ENCODE measurements around the gene RCVRN.

- no peak for TF ChIP-seq BHLHE40 (IDR thresholded peaks at IDR 0.05; ENCODE audit: borderline replicate concordance)
- no peak for TF ChIP-seq FOXA1 (IDR thresholded peaks at IDR 0.05)
- no peak for TF ChIP-seq PKNOX1 (IDR thresholded peaks at IDR 0.05)
Observed at GRCh38 chr17:9911089-9911488, 6.0 kb upstream of the RCVRN start.
